Measurements from ENCODE around the gene MUTYH.

Gene MUTYH

GRCh38 chr1:45282351-45282750, 57.9 kb downstream of the MUTYH start:
- no peak for TF ChIP-seq CTCF (IDR thresholded peaks at IDR 0.05; ENCODE audit: control insufficient read depth, insufficient read depth, low read depth, low read length, missing control alignments)
- DNase-seq (ENCODE audit: low read depth): no peak
- no peak overlapping the region for H3K4me3 ChIP-seq (ENCODE audit: control insufficient read depth, low read depth, low read length)

Measured in AG09309 (cell line).